ENCODE data around the gene CTIF. TPM values are rescaled to one million over a fixed set of nuclear protein-coding genes. Genes with fewer than 3 reads are reported as not detected.

Gene CTIF
- total and polyA plus RNA-seq, 4 donors: 10.6 to 26.7 (median 12.3) TPM

DNA sequence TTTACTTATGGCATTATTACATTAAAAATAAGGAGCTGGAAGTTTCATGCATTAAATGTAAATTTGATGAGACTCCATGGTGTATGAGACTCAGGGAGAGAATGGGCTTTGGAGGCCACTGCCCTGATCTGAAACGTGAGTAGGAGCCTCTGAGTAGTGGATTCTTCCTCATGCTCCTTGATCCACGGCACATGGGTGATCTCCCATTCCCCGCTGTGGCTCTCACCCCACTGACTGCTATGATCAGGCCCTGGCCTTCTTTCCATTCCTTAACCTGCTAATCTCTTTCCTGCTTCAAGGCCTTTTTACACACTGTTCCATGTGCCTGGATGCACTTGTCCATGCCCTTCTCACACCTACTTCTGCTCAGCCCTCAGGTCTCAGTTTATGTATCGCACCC is 343.5 kb downstream of the CTIF start:
- Histone ChIP-seq H3K27ac (ENCODE audit: low read depth in 1 of 2, low read length in 2 of 2) (no peak overlapping the region), H3K36me3 (ENCODE audit: control insufficient read depth in 4 of 4, insufficient read depth in 3 of 4, low read depth in 1 of 4, low read length in 3 of 4) (no peaks in the 10 kb centered on the region), H3K9me3 (ENCODE audit: control insufficient read depth in 4 of 4, low read length in 3 of 4) (no peaks in the 10 kb centered on the region), H3K9ac (ENCODE audit: low read depth in 1 of 2, low read length in 2 of 2) (no peak overlapping the region), H3K4me1 (ENCODE audit: control insufficient read depth in 4 of 4, insufficient read depth in 4 of 4, low read length in 3 of 4) (no peaks in the 10 kb centered on the region), H3K4me3 (ENCODE audit: low read depth in 1 of 3, low read length in 3 of 3) (no peak overlapping the region), H3K27me3 (ENCODE audit: control insufficient read depth in 4 of 4, insufficient read depth in 4 of 4, low read length in 3 of 4) (no peaks in the 10 kb centered on the region)
- TF ChIP-seq SP1 (IDR thresholded peaks at IDR 0.05): no peak
- no peak for TF ChIP-seq HNF4G (IDR thresholded peaks at IDR 0.05)
- no peak for TF ChIP-seq EGR1 (IDR thresholded peaks at IDR 0.05; ENCODE audit: low read depth in 2 of 2)
- TF ChIP-seq GABPA (IDR thresholded peaks at IDR 0.05 in 1 of 2, conservative IDR thresholded peaks at IDR 0.05 in 1 of 2): no peak
- TF ChIP-seq, protein P1, sequence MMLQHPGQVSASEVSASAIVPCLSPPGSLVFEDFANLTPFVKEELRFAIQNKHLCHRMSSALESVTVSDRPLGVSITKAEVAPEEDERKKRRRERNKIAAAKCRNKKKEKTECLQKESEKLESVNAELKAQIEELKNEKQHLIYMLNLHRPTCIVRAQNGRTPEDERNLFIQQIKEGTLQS (IDR thresholded peaks at IDR 0.05): no peak
- TF ChIP-seq, protein P2, sequence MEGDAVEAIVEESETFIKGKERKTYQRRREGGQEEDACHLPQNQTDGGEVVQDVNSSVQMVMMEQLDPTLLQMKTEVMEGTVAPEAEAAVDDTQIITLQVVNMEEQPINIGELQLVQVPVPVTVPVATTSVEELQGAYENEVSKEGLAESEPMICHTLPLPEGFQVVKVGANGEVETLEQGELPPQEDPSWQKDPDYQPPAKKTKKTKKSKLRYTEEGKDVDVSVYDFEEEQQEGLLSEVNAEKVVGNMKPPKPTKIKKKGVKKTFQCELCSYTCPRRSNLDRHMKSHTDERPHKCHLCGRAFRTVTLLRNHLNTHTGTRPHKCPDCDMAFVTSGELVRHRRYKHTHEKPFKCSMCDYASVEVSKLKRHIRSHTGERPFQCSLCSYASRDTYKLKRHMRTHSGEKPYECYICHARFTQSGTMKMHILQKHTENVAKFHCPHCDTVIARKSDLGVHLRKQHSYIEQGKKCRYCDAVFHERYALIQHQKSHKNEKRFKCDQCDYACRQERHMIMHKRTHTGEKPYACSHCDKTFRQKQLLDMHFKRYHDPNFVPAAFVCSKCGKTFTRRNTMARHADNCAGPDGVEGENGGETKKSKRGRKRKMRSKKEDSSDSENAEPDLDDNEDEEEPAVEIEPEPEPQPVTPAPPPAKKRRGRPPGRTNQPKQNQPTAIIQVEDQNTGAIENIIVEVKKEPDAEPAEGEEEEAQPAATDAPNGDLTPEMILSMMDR (IDR thresholded peaks at IDR 0.05; ENCODE audit: low read depth, low read length, missing input control): no peak
- TF ChIP-seq FOXA1 (IDR thresholded peaks at IDR 0.05): no peak
- no peak for TF ChIP-seq TAF1 (conservative IDR thresholded peaks at IDR 0.05)
- TF ChIP-seq RXRA (IDR thresholded peaks at IDR 0.05): no peak
- TF ChIP-seq YY1 (IDR thresholded peaks at IDR 0.05): no peak
- TF ChIP-seq, protein P3, sequence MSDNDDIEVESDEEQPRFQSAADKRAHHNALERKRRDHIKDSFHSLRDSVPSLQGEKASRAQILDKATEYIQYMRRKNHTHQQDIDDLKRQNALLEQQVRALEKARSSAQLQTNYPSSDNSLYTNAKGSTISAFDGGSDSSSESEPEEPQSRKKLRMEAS (IDR thresholded peaks at IDR 0.05): no peak
- no peak for TF ChIP-seq JUND (IDR thresholded peaks at IDR 0.05)
- no peak for TF ChIP-seq NR2F2 (IDR thresholded peaks at IDR 0.05)
- WGBS: 98% methylated on average over 4 of the region's 4 CpGs
- DNase-seq (ENCODE audit: low spot score): no peak

DNA sequence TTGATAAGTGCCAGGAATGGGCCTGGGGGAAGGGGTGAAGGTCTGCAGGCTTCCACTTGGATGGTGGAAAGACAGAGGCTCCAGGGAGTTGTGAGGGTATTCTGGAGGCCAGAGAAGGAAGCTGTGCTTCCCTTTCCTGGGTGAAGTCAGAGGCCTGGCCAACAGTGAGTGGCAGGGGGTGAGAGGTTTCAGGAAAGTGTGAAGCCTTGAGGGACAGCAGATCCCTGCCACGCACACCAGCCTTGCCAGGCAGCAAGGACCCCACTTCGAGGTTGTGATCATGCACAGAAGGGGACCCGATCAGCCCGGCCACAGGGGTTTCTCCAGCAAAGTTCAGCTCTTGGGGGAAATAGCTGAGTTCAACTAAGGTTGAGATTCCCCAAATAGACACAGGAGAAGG is 345.5 kb downstream of the CTIF start:
- peak; percentile 13 for DNase-seq (ENCODE audit: low spot score)
- TF ChIP-seq FOXA2 (IDR thresholded peaks at IDR 0.05): no peak
- no peak for TF ChIP-seq FOXA1 (IDR thresholded peaks at IDR 0.05)
- TF ChIP-seq, protein P4, sequence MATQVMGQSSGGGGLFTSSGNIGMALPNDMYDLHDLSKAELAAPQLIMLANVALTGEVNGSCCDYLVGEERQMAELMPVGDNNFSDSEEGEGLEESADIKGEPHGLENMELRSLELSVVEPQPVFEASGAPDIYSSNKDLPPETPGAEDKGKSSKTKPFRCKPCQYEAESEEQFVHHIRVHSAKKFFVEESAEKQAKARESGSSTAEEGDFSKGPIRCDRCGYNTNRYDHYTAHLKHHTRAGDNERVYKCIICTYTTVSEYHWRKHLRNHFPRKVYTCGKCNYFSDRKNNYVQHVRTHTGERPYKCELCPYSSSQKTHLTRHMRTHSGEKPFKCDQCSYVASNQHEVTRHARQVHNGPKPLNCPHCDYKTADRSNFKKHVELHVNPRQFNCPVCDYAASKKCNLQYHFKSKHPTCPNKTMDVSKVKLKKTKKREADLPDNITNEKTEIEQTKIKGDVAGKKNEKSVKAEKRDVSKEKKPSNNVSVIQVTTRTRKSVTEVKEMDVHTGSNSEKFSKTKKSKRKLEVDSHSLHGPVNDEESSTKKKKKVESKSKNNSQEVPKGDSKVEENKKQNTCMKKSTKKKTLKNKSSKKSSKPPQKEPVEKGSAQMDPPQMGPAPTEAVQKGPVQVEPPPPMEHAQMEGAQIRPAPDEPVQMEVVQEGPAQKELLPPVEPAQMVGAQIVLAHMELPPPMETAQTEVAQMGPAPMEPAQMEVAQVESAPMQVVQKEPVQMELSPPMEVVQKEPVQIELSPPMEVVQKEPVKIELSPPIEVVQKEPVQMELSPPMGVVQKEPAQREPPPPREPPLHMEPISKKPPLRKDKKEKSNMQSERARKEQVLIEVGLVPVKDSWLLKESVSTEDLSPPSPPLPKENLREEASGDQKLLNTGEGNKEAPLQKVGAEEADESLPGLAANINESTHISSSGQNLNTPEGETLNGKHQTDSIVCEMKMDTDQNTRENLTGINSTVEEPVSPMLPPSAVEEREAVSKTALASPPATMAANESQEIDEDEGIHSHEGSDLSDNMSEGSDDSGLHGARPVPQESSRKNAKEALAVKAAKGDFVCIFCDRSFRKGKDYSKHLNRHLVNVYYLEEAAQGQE (IDR thresholded peaks at IDR 0.05): no peak
- TF ChIP-seq, protein P5, sequence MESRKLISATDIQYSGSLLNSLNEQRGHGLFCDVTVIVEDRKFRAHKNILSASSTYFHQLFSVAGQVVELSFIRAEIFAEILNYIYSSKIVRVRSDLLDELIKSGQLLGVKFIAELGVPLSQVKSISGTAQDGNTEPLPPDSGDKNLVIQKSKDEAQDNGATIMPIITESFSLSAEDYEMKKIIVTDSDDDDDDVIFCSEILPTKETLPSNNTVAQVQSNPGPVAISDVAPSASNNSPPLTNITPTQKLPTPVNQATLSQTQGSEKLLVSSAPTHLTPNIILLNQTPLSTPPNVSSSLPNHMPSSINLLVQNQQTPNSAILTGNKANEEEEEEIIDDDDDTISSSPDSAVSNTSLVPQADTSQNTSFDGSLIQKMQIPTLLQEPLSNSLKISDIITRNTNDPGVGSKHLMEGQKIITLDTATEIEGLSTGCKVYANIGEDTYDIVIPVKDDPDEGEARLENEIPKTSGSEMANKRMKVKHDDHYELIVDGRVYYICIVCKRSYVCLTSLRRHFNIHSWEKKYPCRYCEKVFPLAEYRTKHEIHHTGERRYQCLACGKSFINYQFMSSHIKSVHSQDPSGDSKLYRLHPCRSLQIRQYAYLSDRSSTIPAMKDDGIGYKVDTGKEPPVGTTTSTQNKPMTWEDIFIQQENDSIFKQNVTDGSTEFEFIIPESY (IDR thresholded peaks at IDR 0.05): no peak
- TF ChIP-seq GABPA (IDR thresholded peaks at IDR 0.05 in 1 of 2, conservative IDR thresholded peaks at IDR 0.05 in 1 of 2): no peak
- no peak for TF ChIP-seq HNF4A (conservative IDR thresholded peaks at IDR 0.05)
- TF ChIP-seq SP1 (IDR thresholded peaks at IDR 0.05): no peak
- no peak for TF ChIP-seq TAF1 (conservative IDR thresholded peaks at IDR 0.05)
- no peak for TF ChIP-seq RAD21 (IDR thresholded peaks at IDR 0.05)
- no peak for TF ChIP-seq JUND (IDR thresholded peaks at IDR 0.05)
- no peak for TF ChIP-seq RXRA (IDR thresholded peaks at IDR 0.05)
- TF ChIP-seq HNF4G (IDR thresholded peaks at IDR 0.05): no peak
- TF ChIP-seq YY1 (IDR thresholded peaks at IDR 0.05): no peak
- TF ChIP-seq, protein P3 (IDR thresholded peaks at IDR 0.05): no peak
- TF ChIP-seq, protein P1 (IDR thresholded peaks at IDR 0.05): no peak
- TF ChIP-seq, protein P2 (IDR thresholded peaks at IDR 0.05; ENCODE audit: low read depth, low read length, missing input control): no peak
- no peak for TF ChIP-seq NR2F2 (IDR thresholded peaks at IDR 0.05)
- TF ChIP-seq EGR1 (IDR thresholded peaks at IDR 0.05; ENCODE audit: low read depth in 2 of 2): no peak
- no peaks in the 10 kb centered on the region for H3K27me3 ChIP-seq (ENCODE audit: control insufficient read depth in 4 of 4, insufficient read depth in 4 of 4, low read length in 3 of 4)
- no peaks in the 10 kb centered on the region for H3K36me3 ChIP-seq (ENCODE audit: control insufficient read depth in 4 of 4, insufficient read depth in 3 of 4, low read depth in 1 of 4, low read length in 3 of 4)
- H3K27ac ChIP-seq (ENCODE audit: low read depth in 1 of 2, low read length in 2 of 2): no peak overlapping the region
- WGBS: 92% methylated on average over 4 of the region's 4 CpGs
- no peak overlapping the region for H3K4me3 ChIP-seq (ENCODE audit: low read depth in 1 of 3, low read length in 3 of 3)
- no peaks in the 10 kb centered on the region for H3K9me3 ChIP-seq (ENCODE audit: control insufficient read depth in 4 of 4, low read length in 3 of 4)
- H3K4me1 ChIP-seq (ENCODE audit: control insufficient read depth in 4 of 4, insufficient read depth in 4 of 4, low read length in 3 of 4): no peaks in the 10 kb centered on the region
- H3K9ac ChIP-seq (ENCODE audit: low read depth in 1 of 2, low read length in 2 of 2): no peak overlapping the region

Measured in liver (tissue), 9 donors.